ENCODE results near the gene RHOT2.

RHOT2 gene

DNA sequence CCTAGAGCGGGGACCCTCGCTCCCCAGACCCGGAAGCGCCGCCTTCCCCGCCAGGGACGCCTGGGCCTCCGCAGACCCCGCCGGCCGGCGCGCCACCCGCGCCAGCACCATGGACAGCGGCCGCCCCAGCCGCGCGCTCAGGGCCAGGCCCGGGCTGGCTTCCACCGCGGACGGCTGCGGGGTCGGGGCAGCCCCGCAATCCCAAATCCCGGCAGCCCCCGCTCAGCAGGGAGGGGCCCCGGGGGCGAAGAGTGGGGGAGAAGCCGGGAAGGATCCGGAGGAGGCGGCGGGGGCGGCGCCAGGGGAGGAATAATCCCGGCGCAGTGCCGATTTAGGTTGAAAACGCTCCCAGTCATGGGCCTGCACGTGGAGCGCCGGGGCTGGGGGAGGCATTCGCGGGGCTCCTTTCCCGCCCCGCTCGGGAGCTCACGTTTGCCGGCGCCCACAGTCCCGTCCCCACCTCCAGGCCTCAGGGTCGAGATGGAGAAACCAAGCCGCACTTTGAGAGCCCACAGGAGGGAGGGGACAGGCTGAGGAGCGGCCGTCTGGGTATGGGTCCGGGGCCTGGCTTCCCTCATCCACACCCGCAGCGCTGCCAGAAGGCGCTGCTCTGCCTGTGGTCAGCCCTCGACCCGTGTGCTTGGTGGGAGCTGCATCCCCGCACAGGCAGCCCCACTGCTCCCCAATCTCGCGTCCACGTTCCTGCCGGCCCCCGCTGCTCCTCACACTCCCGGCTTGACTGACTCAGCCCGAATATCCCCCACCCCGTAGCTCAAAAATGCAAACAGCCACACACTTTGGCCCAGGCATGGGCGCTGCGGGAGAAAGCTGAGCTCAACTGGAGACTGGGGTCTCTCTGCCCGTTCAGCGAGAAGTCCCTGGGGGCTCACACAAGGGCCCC lies 33.0 kb downstream of the RHOT2 start:
- Histone ChIP-seq H3K4me1 (ENCODE audit: control insufficient read depth, insufficient read depth, low read length) (no peaks in the 10 kb centered on the region), H3K9me3 (ENCODE audit: control insufficient read depth, low read length) (no peaks in the 10 kb centered on the region), H3K27me3 (replicated peaks; ENCODE audit: control insufficient read depth, insufficient read depth, low read length) (peaks cover 47% of the 10 kb centered on the region), H3K9ac (ENCODE audit: low read length) (no peak overlapping the region), H3K4me3 (ENCODE audit: low read length) (no peak overlapping the region), H3K36me3 (ENCODE audit: control insufficient read depth, insufficient read depth, low read length, severe bottlenecking) (no peaks in the 10 kb centered on the region)
- peak; percentile 64 for DNase-seq (ENCODE audit: low read depth)

- no peak overlapping the region for H3K9ac ChIP-seq (ENCODE audit: low read length)
- H3K4me3 ChIP-seq (ENCODE audit: low read length): no peak overlapping the region
- H3K36me3 ChIP-seq (ENCODE audit: control insufficient read depth, insufficient read depth, low read length, severe bottlenecking): no peaks in the 10 kb centered on the region
- H3K9me3 ChIP-seq (ENCODE audit: control insufficient read depth, low read length): no peaks in the 10 kb centered on the region
- H3K4me1 ChIP-seq (ENCODE audit: control insufficient read depth, insufficient read depth, low read length): no peaks in the 10 kb centered on the region
- H3K27me3 ChIP-seq (replicated peaks; ENCODE audit: control insufficient read depth, insufficient read depth, low read length): peaks cover 52% of the 10 kb centered on the region
- DNase-seq (ENCODE audit: low read depth): no peak
These were observed 34.4 kb downstream of the RHOT2 start for GRCh38 chr16:702341-702740.

DNA sequence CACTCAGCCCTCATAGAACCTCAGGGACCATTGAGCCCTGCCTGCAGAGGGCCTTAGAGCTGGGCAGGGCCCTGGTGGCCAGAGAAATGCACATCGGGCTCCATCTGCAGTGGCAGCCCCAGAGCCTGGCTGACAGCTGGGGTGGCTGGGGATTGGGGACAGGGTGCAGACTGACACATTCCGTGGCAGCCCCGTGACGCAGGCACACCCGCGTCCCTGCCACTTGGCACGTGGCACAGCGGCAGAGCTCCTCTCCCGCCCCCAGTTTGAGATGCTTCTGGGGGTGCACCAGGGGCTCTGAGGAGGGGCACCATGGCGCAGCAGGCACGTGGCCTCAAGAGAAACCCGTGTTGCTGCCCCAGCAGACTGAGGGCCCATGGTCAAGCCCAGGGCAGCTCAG lies 35.5 kb downstream of the RHOT2 start:
- Histone ChIP-seq H3K4me3 (ENCODE audit: low read length) (no peak overlapping the region), H3K9me3 (ENCODE audit: control insufficient read depth, low read length) (no peaks in the 10 kb centered on the region), H3K27me3 (replicated peaks; ENCODE audit: control insufficient read depth, insufficient read depth, low read length) (peaks cover 62% of the 10 kb centered on the region), H3K9ac (ENCODE audit: low read length) (no peak overlapping the region), H3K4me1 (ENCODE audit: control insufficient read depth, insufficient read depth, low read length) (no peaks in the 10 kb centered on the region), H3K36me3 (ENCODE audit: control insufficient read depth, insufficient read depth, low read length, severe bottlenecking) (no peaks in the 10 kb centered on the region)
- no peak for DNase-seq (ENCODE audit: low read depth)

DNA sequence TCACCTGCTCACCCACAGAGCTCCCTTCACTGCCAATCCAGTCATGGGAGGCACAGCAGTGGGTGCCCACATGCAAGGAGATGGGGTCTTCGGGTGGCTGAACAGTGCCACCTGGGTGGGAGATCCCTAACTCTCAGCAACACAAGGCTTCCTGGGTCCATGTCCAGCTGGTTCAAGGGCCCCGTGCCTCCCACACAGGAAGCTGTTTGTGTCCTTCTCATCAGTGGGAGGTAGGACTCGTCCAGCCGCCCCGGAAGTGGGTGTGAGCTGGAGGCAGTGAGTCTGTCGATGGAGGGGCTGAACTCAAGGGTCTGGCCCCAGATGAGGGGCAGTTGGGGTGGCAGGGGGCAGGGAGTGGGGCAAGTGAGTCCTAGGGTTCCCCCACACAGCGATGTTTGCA lies 36.1 kb downstream of the RHOT2 start:
- Histone ChIP-seq H3K27me3 (replicated peaks; ENCODE audit: control insufficient read depth, insufficient read depth, low read length) (peaks cover 67% of the 10 kb centered on the region), H3K4me1 (ENCODE audit: control insufficient read depth, insufficient read depth, low read length) (no peaks in the 10 kb centered on the region), H3K9ac (ENCODE audit: low read length) (no peak overlapping the region), H3K4me3 (ENCODE audit: low read length) (no peak overlapping the region), H3K9me3 (ENCODE audit: control insufficient read depth, low read length) (no peaks in the 10 kb centered on the region), H3K36me3 (ENCODE audit: control insufficient read depth, insufficient read depth, low read length, severe bottlenecking) (no peaks in the 10 kb centered on the region)
- no peak for DNase-seq (ENCODE audit: low read depth)

GRCh38 chr16:704552-705380 lies 36.8 kb downstream of the RHOT2 start:
- H3K36me3 ChIP-seq (ENCODE audit: control insufficient read depth, insufficient read depth, low read length, severe bottlenecking): no peaks in the 10 kb centered on the region
- no peaks in the 10 kb centered on the region for H3K9me3 ChIP-seq (ENCODE audit: control insufficient read depth, low read length)
- DNase-seq (ENCODE audit: low read depth): no peak
- no peak overlapping the region for H3K4me3 ChIP-seq (ENCODE audit: low read length)
- H3K27me3 ChIP-seq (replicated peaks; ENCODE audit: control insufficient read depth, insufficient read depth, low read length): peaks cover 73% of the 10 kb centered on the region
- H3K4me1 ChIP-seq (ENCODE audit: control insufficient read depth, insufficient read depth, low read length): peaks cover 2% of the 10 kb centered on the region
- H3K9ac ChIP-seq (ENCODE audit: low read length): no peak overlapping the region

DNA sequence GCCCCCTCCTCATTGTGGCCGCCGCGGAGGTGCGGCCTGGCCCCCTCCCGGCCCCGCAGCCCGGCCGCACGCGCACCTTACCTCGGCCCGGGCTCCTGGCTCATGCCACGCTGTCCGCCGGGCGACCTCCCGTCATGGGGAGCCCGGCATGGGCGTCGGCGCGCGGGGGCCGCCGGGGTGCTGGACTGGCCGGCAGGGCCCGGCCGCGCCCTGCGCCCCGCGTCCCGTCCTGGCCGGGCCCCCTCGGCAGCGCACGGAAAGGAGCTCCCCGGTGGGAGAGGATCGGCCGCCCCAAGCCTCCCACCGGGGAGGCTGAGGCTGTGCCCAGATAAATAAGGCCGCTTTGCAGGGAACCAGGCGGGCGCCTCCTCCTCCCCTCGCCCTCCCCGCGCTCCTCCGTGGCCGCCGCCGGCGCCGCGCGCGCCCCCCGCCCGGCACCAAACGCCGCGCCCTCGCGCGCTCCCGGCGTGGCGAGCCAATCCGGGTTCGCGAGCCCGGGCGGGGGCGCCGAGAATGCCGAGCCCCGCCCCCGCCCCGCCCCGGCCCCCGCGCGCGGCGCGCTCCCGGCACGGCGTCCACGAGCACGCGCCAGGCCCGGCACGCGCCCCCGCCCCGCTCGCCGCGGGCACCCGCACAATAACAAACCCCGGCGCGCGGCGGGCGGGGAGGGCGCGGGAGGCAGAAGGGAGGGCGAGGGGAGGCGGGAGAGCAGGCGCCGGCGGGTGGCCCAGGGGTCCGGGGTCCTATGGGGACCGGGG lies 37.7 kb downstream of the RHOT2 start, which contains the start of gene FBXL16:
Gene FBXL16, minus strand, starts transcription at position 371 of the 758 bp plus-strand sequence. CDS start 8,396 bp downstream, outside the sequence.
- peak; percentile 58 for DNase-seq (ENCODE audit: low read depth)
- H3K9me3 ChIP-seq (ENCODE audit: control insufficient read depth, low read length): no peaks in the 10 kb centered on the region
- H3K36me3 ChIP-seq (ENCODE audit: control insufficient read depth, insufficient read depth, low read length, severe bottlenecking): no peaks in the 10 kb centered on the region
- peaks cover 7% of the 10 kb centered on the region for H3K4me1 ChIP-seq (ENCODE audit: control insufficient read depth, insufficient read depth, low read length)
- no peak within 1 kb of the TSS for H3K4me3 ChIP-seq (ENCODE audit: low read length)
- H3K27me3 ChIP-seq (replicated peaks; ENCODE audit: control insufficient read depth, insufficient read depth, low read length): peaks cover 75% of the 10 kb centered on the region
- no peak within 1 kb of the TSS for H3K9ac ChIP-seq (ENCODE audit: low read length)

DNA sequence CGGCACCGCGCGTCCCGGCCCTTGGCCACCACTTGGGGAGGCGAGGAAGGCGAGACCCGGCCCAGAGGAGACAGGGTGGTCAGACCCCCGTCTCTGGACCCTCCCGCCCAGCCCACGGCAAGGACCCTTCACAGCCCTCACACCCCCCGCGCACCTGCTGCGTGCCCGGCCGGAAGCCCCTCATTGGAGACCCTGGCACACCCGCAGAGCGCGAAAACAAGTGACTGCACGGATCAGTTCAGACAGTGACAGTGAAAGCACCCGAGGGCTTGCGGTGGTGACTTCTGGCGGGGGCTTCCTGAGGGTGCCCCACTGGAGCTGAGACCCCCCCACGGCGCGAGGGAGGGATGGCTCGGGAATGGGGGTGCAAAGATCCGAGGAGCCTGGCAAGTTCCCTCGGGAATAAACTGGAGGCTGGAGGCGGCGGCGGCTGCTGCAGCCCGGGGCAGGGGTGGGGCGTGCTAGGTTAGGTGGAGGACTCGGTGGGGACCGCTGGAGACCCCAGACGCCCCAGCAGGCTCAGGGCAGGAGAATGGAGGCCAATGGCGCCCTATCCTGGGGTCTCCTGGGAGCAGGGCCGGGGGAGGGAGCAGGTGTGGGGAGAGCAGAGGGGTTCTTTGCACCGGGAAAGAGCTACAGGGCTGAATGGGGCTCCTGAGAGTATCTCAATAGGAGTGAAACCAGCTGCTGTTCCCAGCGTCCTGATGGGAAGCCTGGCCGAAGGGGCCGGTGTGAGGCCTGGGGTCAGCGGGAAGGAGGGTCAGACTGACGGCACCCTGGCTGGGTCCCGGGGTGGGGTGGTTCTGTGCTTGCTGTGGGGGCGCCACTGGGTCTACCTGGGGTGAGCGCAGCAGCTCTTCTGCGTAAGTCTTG lies 38.5 kb downstream of the RHOT2 start:
- Histone ChIP-seq H3K4me3 (ENCODE audit: low read length) (no peak overlapping the region), H3K27me3 (replicated peaks; ENCODE audit: control insufficient read depth, insufficient read depth, low read length) (peaks cover 74% of the 10 kb centered on the region), H3K9ac (ENCODE audit: low read length) (no peak overlapping the region), H3K9me3 (ENCODE audit: control insufficient read depth, low read length) (no peaks in the 10 kb centered on the region), H3K4me1 (ENCODE audit: control insufficient read depth, insufficient read depth, low read length) (peaks cover 7% of the 10 kb centered on the region), H3K36me3 (ENCODE audit: control insufficient read depth, insufficient read depth, low read length, severe bottlenecking) (no peaks in the 10 kb centered on the region)
- no peak for DNase-seq (ENCODE audit: low read depth)

DNA sequence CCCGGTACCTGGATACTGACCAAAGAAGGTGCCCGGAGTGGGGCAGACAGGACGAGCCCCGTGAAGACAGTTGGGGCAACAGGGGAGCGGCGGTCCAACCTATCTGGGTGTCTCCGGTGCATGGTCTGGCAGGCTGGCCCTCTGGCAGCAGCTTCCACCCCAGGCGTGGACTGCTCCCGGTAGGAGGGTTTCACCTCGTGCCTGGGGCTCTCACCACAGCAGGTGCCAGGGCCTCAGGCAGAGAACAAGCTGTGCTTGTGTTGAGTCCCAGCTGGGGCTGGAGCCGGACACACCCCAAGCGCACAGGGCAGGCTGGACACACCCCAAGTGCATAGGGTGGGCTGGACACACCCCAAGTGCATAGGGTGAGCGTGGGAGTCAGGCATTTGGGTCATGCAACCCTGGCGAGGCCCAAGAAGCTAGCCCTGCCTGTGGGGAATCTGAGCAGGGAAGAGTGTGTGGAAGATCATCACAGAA lies 39.2 kb downstream of the RHOT2 start:
- peaks cover 9% of the 10 kb centered on the region for H3K4me1 ChIP-seq (ENCODE audit: control insufficient read depth, insufficient read depth, low read length)
- peaks cover 69% of the 10 kb centered on the region for H3K27me3 ChIP-seq (replicated peaks; ENCODE audit: control insufficient read depth, insufficient read depth, low read length)
- H3K36me3 ChIP-seq (ENCODE audit: control insufficient read depth, insufficient read depth, low read length, severe bottlenecking): no peaks in the 10 kb centered on the region
- DNase-seq (ENCODE audit: low read depth): no peak
- H3K9ac ChIP-seq (ENCODE audit: low read length): no peak overlapping the region
- H3K9me3 ChIP-seq (ENCODE audit: control insufficient read depth, low read length): no peaks in the 10 kb centered on the region
- no peak overlapping the region for H3K4me3 ChIP-seq (ENCODE audit: low read length)

DNA sequence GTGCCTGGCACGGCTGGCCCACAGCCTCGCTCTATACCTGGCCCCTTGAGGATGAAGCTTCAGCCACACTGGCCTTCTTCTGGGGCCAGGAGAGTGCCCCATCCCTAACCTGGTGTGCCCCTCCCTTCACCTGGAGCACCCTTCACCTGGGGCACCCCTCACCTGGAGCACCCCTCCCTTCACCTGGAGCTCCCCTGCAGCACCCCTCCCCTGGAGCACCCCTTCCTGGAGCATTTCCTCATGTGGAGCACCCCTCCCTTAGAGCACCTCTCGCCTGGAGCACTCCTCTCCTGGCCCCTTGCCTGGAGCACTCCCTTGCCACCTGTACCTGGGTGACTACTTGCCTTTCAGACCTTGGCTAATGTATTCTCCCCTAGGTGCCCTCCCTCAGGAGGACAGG lies 40.1 kb downstream of the RHOT2 start:
- Histone ChIP-seq H3K4me1 (ENCODE audit: control insufficient read depth, insufficient read depth, low read length) (peaks cover 15% of the 10 kb centered on the region), H3K4me3 (ENCODE audit: low read length) (no peak overlapping the region), H3K36me3 (ENCODE audit: control insufficient read depth, insufficient read depth, low read length, severe bottlenecking) (no peaks in the 10 kb centered on the region), H3K9ac (ENCODE audit: low read length) (no peak overlapping the region), H3K9me3 (ENCODE audit: control insufficient read depth, low read length) (no peaks in the 10 kb centered on the region), H3K27me3 (replicated peaks; ENCODE audit: control insufficient read depth, insufficient read depth, low read length) (peaks cover 60% of the 10 kb centered on the region)
- no peak for DNase-seq (ENCODE audit: low read depth)

DNA sequence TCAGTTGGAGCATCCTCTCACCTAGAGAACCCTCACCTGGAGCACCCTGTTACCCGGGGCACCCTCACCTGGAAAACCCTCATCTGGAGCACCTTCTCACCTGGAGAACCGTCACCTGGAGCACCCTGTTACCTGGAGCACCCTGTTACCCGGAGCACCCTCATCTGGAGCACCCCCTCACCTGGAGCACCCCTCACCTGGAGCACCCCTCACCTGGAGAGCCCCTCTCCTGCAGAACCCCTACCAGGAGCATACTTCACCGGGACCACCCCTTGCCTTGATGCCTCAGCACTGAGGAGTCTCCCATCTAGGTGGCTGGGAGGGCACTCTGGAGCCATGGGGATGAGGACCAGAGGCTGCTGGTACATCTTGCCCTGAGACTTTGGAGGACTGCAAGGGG lies 41.0 kb downstream of the RHOT2 start:
- H3K9ac ChIP-seq (ENCODE audit: low read length): no peak overlapping the region
- no peak overlapping the region for H3K4me3 ChIP-seq (ENCODE audit: low read length)
- peaks cover 15% of the 10 kb centered on the region for H3K4me1 ChIP-seq (ENCODE audit: control insufficient read depth, insufficient read depth, low read length)
- peaks cover 51% of the 10 kb centered on the region for H3K27me3 ChIP-seq (replicated peaks; ENCODE audit: control insufficient read depth, insufficient read depth, low read length)
- H3K9me3 ChIP-seq (ENCODE audit: control insufficient read depth, low read length): no peaks in the 10 kb centered on the region
- no peaks in the 10 kb centered on the region for H3K36me3 ChIP-seq (ENCODE audit: control insufficient read depth, insufficient read depth, low read length, severe bottlenecking)
- no peak for DNase-seq (ENCODE audit: low read depth)

Measured in adipocyte (in vitro differentiated cells).